Neuron (in vitro differentiated cells): ENCODE data around the gene CCNK.

ENCODE experiments used
- H2AFZ ChIP-seq: one replicate; pipeline ENCODE4 v1.6.1; 2013; ENCODE audit warnings: low read depth, mild to moderate bottlenecking, inconsistent platforms, low read length, moderate library complexity
- H3K27me3 ChIP-seq: one replicate; pipeline ENCODE4 v1.6.1; 2013; ENCODE audit warnings: low read length; ENCODE audit not compliant: insufficient read depth
- H3K36me3 ChIP-seq: one replicate; pipeline ENCODE4 v1.6.1; 2013; ENCODE audit warnings: low read length; ENCODE audit not compliant: insufficient read depth
- H3K4me1 ChIP-seq: one replicate; pipeline ENCODE4 v1.6.1; 2013; ENCODE audit warnings: low read length; ENCODE audit not compliant: insufficient read depth
- H3K4me3 ChIP-seq: 2 replicates; pipeline ENCODE4 v1.5.1; 2013; ENCODE audit warnings: mild to moderate bottlenecking, low read length, moderate library complexity
- H3K9me3 ChIP-seq: one replicate; pipeline ENCODE4 v1.6.1; 2013; ENCODE audit warnings: low read length

Gene CCNK

DNA sequence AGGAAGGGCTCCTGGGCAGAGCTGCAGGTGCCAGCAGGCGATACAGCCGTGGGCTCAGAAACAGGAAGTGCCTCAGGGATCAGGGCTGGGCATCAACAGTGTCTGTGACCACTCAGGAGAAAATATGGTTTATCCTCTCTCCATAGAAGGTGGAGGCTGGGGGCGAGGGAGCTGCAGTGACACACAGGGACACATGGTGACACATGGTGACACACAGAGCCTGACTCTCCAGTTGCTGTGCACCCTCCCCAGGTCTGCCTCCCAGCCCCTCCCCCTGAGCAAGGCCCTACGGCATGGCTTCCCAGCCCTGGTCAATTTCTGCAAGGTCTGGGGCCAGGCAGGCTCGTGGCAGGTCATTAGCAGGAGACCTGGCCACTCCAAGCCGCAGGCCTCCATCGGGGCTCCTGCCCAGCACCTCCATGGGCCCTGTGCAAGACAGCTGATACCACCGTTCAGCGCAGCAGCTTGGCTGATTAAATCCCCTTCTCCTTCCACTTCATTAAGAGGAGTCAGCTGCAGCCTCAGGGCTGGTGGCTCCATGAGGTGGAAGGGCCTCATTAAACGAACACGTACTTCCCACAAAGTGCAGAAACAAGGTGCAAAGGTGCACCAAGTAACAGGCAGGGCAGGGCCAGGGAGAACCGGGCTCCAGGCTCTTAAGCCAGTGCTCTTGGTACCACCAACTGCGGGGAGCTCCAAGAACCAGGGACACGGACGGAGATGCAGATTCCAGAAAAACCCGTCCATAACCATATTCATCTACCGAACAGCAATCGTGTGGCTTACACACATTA, 60.7 kb downstream of the CCNK start:
- peaks cover 38% of the 10 kb centered on the region for H3K4me1 ChIP-seq
- H3K4me3 ChIP-seq, result no peak overlapping the region
- no peaks in the 10 kb centered on the region for H3K27me3 ChIP-seq
- no peak overlapping the region for H2AFZ ChIP-seq
- H3K9me3 ChIP-seq, result no peaks in the 10 kb centered on the region
- no peaks in the 10 kb centered on the region for H3K36me3 ChIP-seq

DNA sequence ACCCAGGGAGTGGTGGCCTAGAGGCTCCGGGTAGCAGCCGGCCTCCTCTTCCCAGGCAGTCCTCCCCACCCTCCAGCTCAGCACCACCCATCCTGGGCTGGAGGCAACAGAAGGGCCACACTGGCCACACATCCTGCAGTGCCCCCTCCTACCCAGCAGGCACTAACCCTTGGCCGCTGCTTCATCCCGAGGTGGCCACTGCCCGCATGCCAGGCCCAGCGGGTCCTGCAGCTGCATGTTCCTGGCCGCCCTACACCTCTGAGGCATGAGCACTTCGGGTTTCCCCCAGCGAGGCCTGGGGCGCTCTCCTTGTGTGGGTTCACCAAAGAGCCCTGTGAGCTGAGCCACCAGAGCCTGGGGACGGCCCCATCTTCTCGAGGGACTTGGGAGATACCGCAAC, 61.4 kb downstream of the CCNK start:
- Histone ChIP-seq H2AFZ (no peak overlapping the region), H3K27me3 (no peaks in the 10 kb centered on the region), H3K36me3 (no peaks in the 10 kb centered on the region), H3K9me3 (no peaks in the 10 kb centered on the region), H3K4me3 (no peak overlapping the region), H3K4me1 (peaks cover 31% of the 10 kb centered on the region)

DNA sequence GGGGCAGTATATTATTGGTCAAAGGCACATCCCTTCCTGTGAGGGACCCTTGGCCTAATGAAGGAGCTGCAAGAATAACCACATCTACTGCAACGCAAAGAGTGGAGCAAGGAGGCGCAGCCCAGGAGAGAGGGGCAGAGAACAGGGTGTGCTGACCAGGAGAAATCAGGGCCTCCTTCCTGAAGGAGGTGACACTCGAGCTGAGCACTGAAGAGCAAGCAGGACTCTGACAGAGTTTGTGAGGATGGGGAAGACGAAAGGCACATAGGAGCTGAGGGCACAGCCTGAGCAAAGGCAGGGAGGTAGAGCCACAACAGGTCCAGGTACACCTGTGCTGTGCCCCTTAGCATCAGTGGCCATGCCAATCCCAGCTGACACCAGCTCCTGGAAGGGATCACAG, 62.2 kb downstream of the CCNK start:
- no peak overlapping the region for H3K4me3 ChIP-seq
- H3K27me3 ChIP-seq, result no peaks in the 10 kb centered on the region
- H3K36me3 ChIP-seq, result no peaks in the 10 kb centered on the region
- H3K9me3 ChIP-seq, result no peaks in the 10 kb centered on the region
- H2AFZ ChIP-seq, result no peak overlapping the region
- H3K4me1 ChIP-seq, result peaks cover 24% of the 10 kb centered on the region

DNA sequence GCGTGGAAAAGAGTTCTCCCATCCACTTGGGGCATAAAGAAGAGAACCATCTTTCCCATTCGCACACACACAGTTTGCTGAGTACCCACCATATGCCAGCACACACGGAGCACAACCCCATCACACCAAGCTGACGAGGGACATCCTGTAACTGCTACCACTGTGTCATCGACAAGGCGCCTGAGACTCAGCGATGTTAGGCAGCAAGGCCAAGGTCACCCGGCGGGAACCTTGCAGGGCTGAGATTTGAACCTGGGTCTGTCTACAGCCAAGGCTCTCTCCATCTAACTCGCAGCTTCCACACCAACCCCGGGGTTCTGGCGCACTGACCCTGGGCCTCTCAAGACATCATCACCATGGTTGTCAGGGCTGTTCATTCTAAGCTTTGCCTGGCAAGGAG, 62.8 kb downstream of the CCNK start:
- no peaks in the 10 kb centered on the region for H3K27me3 ChIP-seq
- H3K4me3 ChIP-seq, result no peak overlapping the region
- H3K36me3 ChIP-seq, result no peaks in the 10 kb centered on the region
- H3K9me3 ChIP-seq, result no peaks in the 10 kb centered on the region
- H2AFZ ChIP-seq, result no peak overlapping the region
- H3K4me1 ChIP-seq, result peaks cover 28% of the 10 kb centered on the region

DNA sequence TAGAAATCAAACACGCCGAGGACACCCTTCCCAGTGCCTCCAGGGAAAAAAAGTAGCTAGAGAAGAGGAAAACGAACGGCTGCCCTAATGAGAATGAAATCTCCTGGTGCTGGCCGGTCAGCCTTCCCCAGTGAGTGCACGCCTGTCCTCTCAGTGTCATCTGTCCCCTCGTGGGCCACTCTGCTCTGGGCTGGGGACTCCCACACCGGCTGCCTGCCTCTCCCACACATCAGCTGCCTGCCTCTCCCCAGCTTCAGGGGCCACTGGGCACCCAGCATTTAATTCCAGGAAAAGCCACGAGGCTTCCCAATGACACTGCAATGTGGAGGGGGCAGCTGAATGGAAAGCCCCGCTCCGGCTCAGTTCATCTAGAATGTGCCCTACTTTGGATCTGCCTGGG, 63.8 kb downstream of the CCNK start:
- Histone ChIP-seq H3K36me3 (no peaks in the 10 kb centered on the region), H3K9me3 (no peaks in the 10 kb centered on the region), H3K4me1 (peaks cover 38% of the 10 kb centered on the region), H2AFZ (no peak overlapping the region), H3K27me3 (no peaks in the 10 kb centered on the region), H3K4me3 (no peak overlapping the region)

DNA sequence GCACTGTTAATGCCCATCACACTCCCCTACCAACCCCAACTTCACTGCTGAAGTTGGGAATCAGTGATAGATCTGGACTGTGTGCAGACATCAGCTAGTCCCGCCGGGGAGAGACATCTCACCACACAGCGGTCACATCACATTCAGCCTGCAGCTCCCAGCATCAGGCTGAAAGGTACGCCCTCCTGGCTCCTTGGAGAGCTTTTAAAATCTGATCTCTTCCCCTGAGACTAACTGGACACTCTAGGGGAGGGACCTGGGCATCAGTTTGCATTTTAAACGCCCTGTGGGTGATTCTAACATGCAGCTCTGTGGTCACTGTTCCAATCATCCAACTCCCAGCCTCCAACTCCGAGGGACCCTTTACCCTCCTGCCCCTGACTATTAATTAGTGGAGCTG, 64.4 kb downstream of the CCNK start:
- Histone ChIP-seq H3K36me3 (no peaks in the 10 kb centered on the region), H2AFZ (no peak overlapping the region), H3K9me3 (no peaks in the 10 kb centered on the region), H3K27me3 (no peaks in the 10 kb centered on the region), H3K4me3 (no peak overlapping the region), H3K4me1 (peaks cover 38% of the 10 kb centered on the region)

DNA sequence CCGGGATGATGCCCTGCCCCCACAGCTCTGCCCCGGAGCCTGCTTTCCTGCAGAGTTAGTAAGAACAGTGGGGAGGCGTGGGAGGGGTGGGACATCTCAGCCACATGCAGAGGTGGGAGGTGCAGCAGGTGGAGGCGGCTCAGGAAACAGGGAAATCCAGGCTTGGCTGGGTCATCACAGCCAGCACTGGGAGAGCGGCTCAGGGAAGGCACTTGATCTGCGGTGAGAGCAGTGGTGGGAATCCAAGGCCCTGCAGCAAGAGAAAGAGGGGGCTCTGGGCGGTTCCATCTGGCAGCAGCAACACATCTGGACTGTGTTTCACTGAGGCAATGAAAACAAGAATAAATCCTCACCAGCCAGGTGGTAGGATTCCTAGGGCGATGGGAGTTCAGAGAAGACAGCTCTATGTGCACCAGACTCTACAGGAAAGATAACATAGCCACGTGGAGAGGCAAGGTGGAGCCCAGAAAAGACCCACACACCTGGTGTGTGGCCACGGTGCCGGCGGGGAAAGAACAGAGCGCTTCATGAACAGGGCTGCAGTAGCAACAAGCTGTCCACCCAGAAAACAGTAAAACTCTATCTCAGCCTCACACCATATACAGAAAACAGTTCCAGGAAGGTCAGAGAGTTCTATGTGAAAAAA, 65.1 kb downstream of the CCNK start:
- H3K9me3 ChIP-seq, result no peaks in the 10 kb centered on the region
- no peak overlapping the region for H3K4me3 ChIP-seq
- no peaks in the 10 kb centered on the region for H3K27me3 ChIP-seq
- H3K36me3 ChIP-seq, result no peaks in the 10 kb centered on the region
- peaks cover 39% of the 10 kb centered on the region for H3K4me1 ChIP-seq
- no peak overlapping the region for H2AFZ ChIP-seq

DNA sequence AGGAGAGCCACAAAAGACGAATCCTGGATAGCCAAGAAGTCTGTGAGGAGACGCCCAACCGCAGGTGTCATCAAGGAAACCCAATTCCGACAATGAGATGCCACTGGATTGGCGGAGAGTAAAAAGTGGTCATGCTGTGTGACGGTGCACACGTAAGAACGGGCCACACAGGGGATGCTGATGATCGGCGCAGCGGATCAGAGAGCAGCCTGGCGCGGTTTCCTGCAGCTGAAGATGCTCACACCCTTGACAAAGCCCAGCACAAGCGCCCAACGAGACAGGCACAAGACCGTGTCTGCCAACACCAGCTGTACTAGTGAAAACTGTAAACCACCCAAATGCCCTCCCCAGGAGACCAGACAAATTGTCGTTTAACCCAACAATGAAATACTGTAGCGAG, 67.0 kb downstream of the CCNK start:
- H3K27me3 ChIP-seq, result no peaks in the 10 kb centered on the region
- peaks cover 39% of the 10 kb centered on the region for H3K4me1 ChIP-seq
- H3K36me3 ChIP-seq, result no peaks in the 10 kb centered on the region
- no peaks in the 10 kb centered on the region for H3K9me3 ChIP-seq
- H3K4me3 ChIP-seq, result no peak overlapping the region
- no peak overlapping the region for H2AFZ ChIP-seq

DNA sequence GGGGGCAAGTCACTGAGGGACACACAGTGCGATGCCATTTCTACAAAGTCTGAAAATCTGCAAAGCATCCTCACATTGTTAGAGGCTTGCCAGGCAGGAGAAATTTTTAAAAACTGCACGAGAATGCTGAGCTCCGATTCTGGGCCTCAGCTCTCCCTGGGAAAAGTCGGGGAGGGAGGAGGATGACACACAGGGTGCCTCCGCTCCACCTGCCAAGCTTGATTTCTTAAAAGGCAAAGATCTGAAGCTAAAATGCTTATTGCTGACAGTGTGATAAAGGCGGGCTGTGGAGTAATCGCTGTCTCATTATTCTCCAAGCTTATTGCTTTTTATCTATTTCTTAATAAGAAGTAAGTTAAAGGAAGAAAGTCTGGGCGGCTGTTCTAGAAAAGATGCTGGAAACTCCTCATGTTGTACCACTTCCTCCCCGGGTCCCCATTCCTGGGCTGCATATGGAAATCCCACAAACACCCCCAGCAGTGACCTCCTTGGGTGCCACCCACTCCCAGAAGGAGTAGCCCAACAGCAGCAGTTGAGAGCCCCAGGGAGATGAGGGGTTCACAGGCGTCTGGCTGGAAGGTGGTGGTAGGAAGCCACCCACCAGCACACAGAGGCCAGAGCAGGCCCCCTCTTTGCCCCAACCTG, 67.8 kb downstream of the CCNK start:
- Histone ChIP-seq H3K9me3 (no peaks in the 10 kb centered on the region), H2AFZ (no peak overlapping the region), H3K4me3 (no peak overlapping the region), H3K4me1 (peaks cover 39% of the 10 kb centered on the region), H3K27me3 (no peaks in the 10 kb centered on the region), H3K36me3 (no peaks in the 10 kb centered on the region)

DNA sequence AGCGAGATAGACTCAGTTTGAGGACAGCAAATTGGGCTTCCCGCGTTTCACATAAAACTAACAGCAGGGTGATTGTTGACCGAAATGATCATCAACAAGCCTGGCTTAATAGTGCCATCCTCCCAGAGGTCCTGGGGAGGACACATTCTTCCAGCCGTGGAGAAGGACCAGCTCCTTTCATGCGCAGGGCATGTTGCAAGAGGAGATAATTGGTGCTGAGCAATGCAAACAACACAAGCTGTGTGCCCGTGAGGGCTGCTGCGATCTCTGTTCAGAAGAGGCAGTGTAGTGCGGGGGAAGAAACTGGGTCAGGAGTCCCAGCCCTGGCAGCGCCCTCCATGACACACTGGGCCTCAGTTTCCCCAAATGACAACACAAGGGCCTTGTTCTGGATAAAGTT, 68.5 kb downstream of the CCNK start:
- no peaks in the 10 kb centered on the region for H3K9me3 ChIP-seq
- no peaks in the 10 kb centered on the region for H3K27me3 ChIP-seq
- H3K4me3 ChIP-seq, result no peak overlapping the region
- no peaks in the 10 kb centered on the region for H3K36me3 ChIP-seq
- no peak overlapping the region for H2AFZ ChIP-seq
- peaks cover 36% of the 10 kb centered on the region for H3K4me1 ChIP-seq

DNA sequence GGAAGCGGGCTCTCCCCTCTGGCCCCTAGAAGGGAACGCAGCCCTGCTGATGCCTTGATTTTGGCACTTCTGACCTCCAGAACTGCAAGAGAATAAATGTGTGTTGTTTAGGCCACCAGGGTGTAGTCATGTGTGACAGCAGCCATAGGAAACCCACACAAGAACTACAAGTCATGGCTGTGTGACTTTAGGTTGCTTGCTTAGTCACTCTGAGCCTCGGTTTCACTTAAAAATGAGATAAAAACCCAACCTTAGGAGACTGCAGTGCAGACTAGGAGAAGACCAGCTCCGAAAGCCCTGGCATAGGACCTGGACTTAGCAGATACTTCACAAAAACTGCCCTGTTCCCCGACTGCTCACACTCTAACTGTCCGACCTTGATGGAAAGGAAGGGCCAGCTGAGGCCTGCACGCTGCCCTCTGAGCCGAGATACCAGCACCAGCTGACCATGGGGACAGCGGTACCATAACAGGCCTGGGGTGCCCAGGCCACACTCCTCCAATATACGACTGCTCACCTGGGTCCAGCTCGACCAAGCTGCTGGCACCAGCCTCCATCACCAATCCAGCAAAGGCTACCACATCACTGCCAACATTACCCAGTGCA, 69.3 kb downstream of the CCNK start:
- no peak overlapping the region for H3K4me3 ChIP-seq
- no peaks in the 10 kb centered on the region for H3K27me3 ChIP-seq
- H3K36me3 ChIP-seq, result no peaks in the 10 kb centered on the region
- no peak overlapping the region for H2AFZ ChIP-seq
- peaks cover 28% of the 10 kb centered on the region for H3K4me1 ChIP-seq
- H3K9me3 ChIP-seq, result no peaks in the 10 kb centered on the region

DNA sequence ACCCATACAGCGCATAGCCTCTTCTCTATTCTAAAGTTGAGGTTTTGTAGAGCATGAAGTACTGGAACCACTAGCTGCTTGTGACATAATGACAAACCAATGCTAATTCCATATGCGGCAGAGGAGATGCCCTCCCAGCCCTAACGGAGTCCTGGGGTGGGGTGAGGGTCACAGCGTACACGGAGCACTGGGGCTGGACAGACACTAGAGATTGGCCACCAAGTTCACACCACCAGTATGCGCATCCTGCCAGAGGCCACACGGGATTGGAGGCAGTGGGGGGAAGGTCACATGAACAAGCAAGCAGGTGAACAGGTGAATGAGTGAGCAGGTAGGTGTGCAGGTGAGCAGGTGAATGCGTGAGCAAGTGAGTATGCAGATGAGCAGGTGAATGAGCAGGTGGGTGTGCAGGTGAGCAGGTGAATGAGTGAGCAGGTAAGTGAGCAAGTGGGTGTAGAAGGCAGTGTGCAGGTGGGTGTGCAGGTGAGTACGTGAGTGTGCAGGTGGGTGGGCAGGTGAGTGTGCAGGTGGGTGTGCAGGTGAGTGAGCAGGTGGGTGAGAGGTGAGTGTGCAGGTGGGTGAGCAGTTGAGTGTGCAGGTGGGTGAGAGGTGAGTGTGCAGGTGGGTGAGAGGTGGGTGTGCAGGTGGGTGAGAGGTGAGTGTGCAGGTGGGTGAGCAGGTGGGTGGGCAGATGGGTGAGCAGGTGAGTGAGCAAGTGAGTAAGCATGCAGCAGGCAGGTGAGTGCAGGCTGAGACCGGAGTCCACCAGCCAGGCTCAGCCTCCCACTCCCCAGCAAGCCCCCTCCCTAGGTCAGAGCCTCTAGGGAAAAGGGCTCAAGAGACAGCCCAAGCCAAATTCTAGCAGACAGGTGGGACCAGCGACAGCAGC, 70.1 kb downstream of the CCNK start:
- no peak overlapping the region for H3K4me3 ChIP-seq
- H3K4me1 ChIP-seq, result peaks cover 20% of the 10 kb centered on the region

More for the DNA sequence above, 70.1 kb downstream of the CCNK start:
- H3K9me3 ChIP-seq, result no peaks in the 10 kb centered on the region
- no peaks in the 10 kb centered on the region for H3K36me3 ChIP-seq
- H3K27me3 ChIP-seq, result no peaks in the 10 kb centered on the region
- H2AFZ ChIP-seq, result no peak overlapping the region
